ENCODE results near the gene LONP1. TPM values are rescaled to one million over a fixed set of nuclear protein-coding genes. Genes with fewer than 3 reads are reported as not detected.

Gene LONP1
- polyA plus RNA-seq, 3 donors, result 12.1 to 37.2 (median 13.8) TPM

GRCh38 chr19:5669212-5669611 lies 50.7 kb downstream of the LONP1 start:
- H3K4me3 ChIP-seq (replicated peaks in 1 of 3; ENCODE audit: low read depth in 2 of 3, low read length in 3 of 3), result no peak overlapping the region
- H3K27me3 ChIP-seq (ENCODE audit: control insufficient read depth in 2 of 2, insufficient read depth in 2 of 2, low read length in 2 of 2), result no peaks in the 10 kb centered on the region
- H2AFZ ChIP-seq (ENCODE audit: insufficient read depth, low read depth, low read length, poor library complexity, severe bottlenecking), result no peak overlapping the region
- no peak for TF ChIP-seq CTCF (IDR thresholded peaks at IDR 0.05)
- no peaks in the 10 kb centered on the region for H3K79me2 ChIP-seq (ENCODE audit: insufficient read depth, low read length)
- 84% methylated on average over 8 of the region's 11 CpGs for WGBS (ENCODE audit: insufficient coverage)
- H3K4me1 ChIP-seq (ENCODE audit: control insufficient read depth in 1 of 2, insufficient read depth in 2 of 2, low read length in 2 of 2), result no peaks in the 10 kb centered on the region
- peaks cover 0 to 5% (median 0%) of the 10 kb centered on the region in 7 donors for H3K9me3 Mint-ChIP-seq
- H3K27ac ChIP-seq (ENCODE audit: low read depth in 1 of 2, low read length in 2 of 2), result no peak overlapping the region
- H3K4me3 Mint-ChIP-seq, result no peak overlapping the region
- H3K27ac Mint-ChIP-seq, result peak overlapping the region in 4 of 7 donors; percentile 9 to 35 (median 24)
- H3K36me3 Mint-ChIP-seq, result peaks cover 57 to 91% of the 10 kb centered on the region in 2 donors
- H3K27me3 Mint-ChIP-seq (ENCODE audit: low read depth in 3 of 3), result no peaks in the 10 kb centered on the region
- no peak overlapping the region for H3K9ac ChIP-seq (ENCODE audit: insufficient read depth, low read length, poor library complexity, severe bottlenecking)
- intact Hi-C loops (cut with micrococcal nuclease), result no loop called here
- no peak for DNase-seq
- no peaks in the 10 kb centered on the region for H3K9me3 ChIP-seq (replicated peaks in 1 of 2; ENCODE audit: control insufficient read depth in 1 of 2, insufficient read depth in 1 of 2, low read length in 2 of 2)
- peaks cover 53% of the 10 kb centered on the region for H4K20me1 ChIP-seq (ENCODE audit: insufficient read depth, low read length)
- H3K36me3 ChIP-seq (replicated peaks in 1 of 2; ENCODE audit: control insufficient read depth in 1 of 2, insufficient read depth in 2 of 2, low read length in 2 of 2), result peaks cover 61 to 73% of the 10 kb centered on the region in 2 donors
- no peaks in the 10 kb centered on the region for H3K4me1 Mint-ChIP-seq
- H3K4me2 ChIP-seq (replicated peaks; ENCODE audit: extremely low read depth, low read length, poor library complexity, severe bottlenecking), result no peak overlapping the region

- Histone ChIP-seq H3K9me3 (replicated peaks in 1 of 2; ENCODE audit: control insufficient read depth in 1 of 2, insufficient read depth in 1 of 2, low read length in 2 of 2) (no peaks in the 10 kb centered on the region), H3K4me1 (ENCODE audit: control insufficient read depth in 1 of 2, insufficient read depth in 2 of 2, low read length in 2 of 2) (no peaks in the 10 kb centered on the region), H3K79me2 (ENCODE audit: insufficient read depth, low read length) (no peaks in the 10 kb centered on the region), H3K4me2 (replicated peaks; ENCODE audit: extremely low read depth, low read length, poor library complexity, severe bottlenecking) (no peak overlapping the region), H4K20me1 (ENCODE audit: insufficient read depth, low read length) (peaks cover 67% of the 10 kb centered on the region), H2AFZ (ENCODE audit: insufficient read depth, low read depth, low read length, poor library complexity, severe bottlenecking) (no peak overlapping the region), H3K9ac (ENCODE audit: insufficient read depth, low read length, poor library complexity, severe bottlenecking) (no peak overlapping the region), H3K27me3 (ENCODE audit: control insufficient read depth in 2 of 2, insufficient read depth in 2 of 2, low read length in 2 of 2) (no peaks in the 10 kb centered on the region), H3K4me3 (replicated peaks in 1 of 3; ENCODE audit: low read depth in 2 of 3, low read length in 3 of 3) (no peak overlapping the region), H3K27ac (ENCODE audit: low read depth in 1 of 2, low read length in 2 of 2) (no peak overlapping the region), H3K36me3 (replicated peaks in 1 of 2; ENCODE audit: control insufficient read depth in 1 of 2, insufficient read depth in 2 of 2, low read length in 2 of 2) (peaks cover 75 to 87% of the 10 kb centered on the region in 2 donors)
- no peak overlapping the region for H3K27ac Mint-ChIP-seq
- no peak for DNase-seq
- no peak overlapping the region for H3K4me3 Mint-ChIP-seq
- no peaks in the 10 kb centered on the region for H3K4me1 Mint-ChIP-seq
- no peaks in the 10 kb centered on the region for H3K9me3 Mint-ChIP-seq
- peaks cover 70 to 94% of the 10 kb centered on the region in 2 donors for H3K36me3 Mint-ChIP-seq
- intact Hi-C loops (cut with micrococcal nuclease), result no loop called here
- TF ChIP-seq CTCF (IDR thresholded peaks at IDR 0.05), result no peak
- H3K27me3 Mint-ChIP-seq (ENCODE audit: low read depth in 3 of 3), result no peaks in the 10 kb centered on the region
- WGBS (ENCODE audit: insufficient coverage), result 95% methylated on average over 12 of the region's 22 CpGs
These were observed 52.1 kb downstream of the LONP1 start for GRCh38 chr19:5667751-5668271.
